ENCODE results near the gene TECPR1. TPM values are rescaled to one million over a fixed set of nuclear protein-coding genes. Genes with fewer than 3 reads are reported as not detected.

TECPR1 gene
- total RNA-seq, 1 experiment from 2014 or later = 13.9 TPM

GRCh38 chr7:98187138-98187502 is 64.9 kb downstream of the TECPR1 start:
- Mint-ChIP-seq H3K9me3 (no peaks in the 10 kb centered on the region; a peak in 2 of 5 replicates), H3K27ac (no peak overlapping the region), H3K4me1 (peaks cover 10 to 14% of the 10 kb centered on the region in 2 experiments), H3K36me3 (ENCODE audit: insufficient read depth in 1 of 3, low read depth in 3 of 3) (peaks cover 17 to 36% (median 26%) of the 10 kb centered on the region in 3 experiments; a peak in 6 of 7 replicates), H3K27me3 (ENCODE audit: low read depth) (no peaks in the 10 kb centered on the region), H3K4me3 (no peak overlapping the region)
- H4K20me1 ChIP-seq (ENCODE audit: control insufficient read depth, insufficient read depth, insufficient read length) = no peaks in the 10 kb centered on the region
- no peak overlapping the region for H2BK120ac ChIP-seq (ENCODE audit: low read depth, low read length, poor library complexity, severe bottlenecking)
- no peak for TF ChIP-seq CTCF (conservative IDR thresholded peaks at IDR 0.05)
- no peak overlapping the region for H2AK5ac ChIP-seq (ENCODE audit: insufficient read length, low read length)
- no peak overlapping the region for H3K23ac ChIP-seq (ENCODE audit: insufficient read length, low read depth, low read length)
- H4K8ac ChIP-seq (replicated peaks; ENCODE audit: insufficient read length, low read depth, low read length) = no peak overlapping the region
- peaks cover 2% of the 10 kb centered on the region; the same call in 1 of the 2 replicates for H3K4me1 ChIP-seq (ENCODE audit: insufficient read depth, low read length)
- no peak overlapping the region for H4K91ac ChIP-seq (ENCODE audit: insufficient read length, low read depth, low read length)
- H2BK12ac ChIP-seq (ENCODE audit: insufficient read length, low read depth, low read length) = no peak overlapping the region
- H2BK15ac ChIP-seq (ENCODE audit: low read depth, low read length) = no peak overlapping the region
- no peaks in the 10 kb centered on the region for H3K79me2 ChIP-seq (ENCODE audit: insufficient read depth, low read length)
- no peak overlapping the region for H3K14ac ChIP-seq (ENCODE audit: insufficient read depth, low read length)
- no peaks in the 10 kb centered on the region for H3K23me2 ChIP-seq (ENCODE audit: insufficient read length, low read depth, low read length, poor library complexity, severe bottlenecking)
- no peaks in the 10 kb centered on the region for H3K9me3 ChIP-seq (ENCODE audit: control insufficient read depth, low read depth, low read length)
- no peak overlapping the region for H2BK20ac ChIP-seq (ENCODE audit: low read depth, low read length, poor library complexity, severe bottlenecking)
- no peak overlapping the region for H3K4ac ChIP-seq (ENCODE audit: low read depth, low read length)
- no peaks in the 10 kb centered on the region for H3K27me3 ChIP-seq (ENCODE audit: insufficient read depth, low read length)
- H2AFZ ChIP-seq (ENCODE audit: low read length) = no peak overlapping the region
- no peak overlapping the region for H3K9ac ChIP-seq (ENCODE audit: extremely low read depth, insufficient read length, low read length)
- no peak overlapping the region for H2BK5ac ChIP-seq (ENCODE audit: insufficient read length, low read length)
- no peak overlapping the region for H4K5ac ChIP-seq (ENCODE audit: insufficient read length, low read depth, low read length)
- no peak overlapping the region for H3K18ac ChIP-seq (ENCODE audit: insufficient read length, low read depth, low read length)
- H3K56ac ChIP-seq (ENCODE audit: insufficient read length, low read depth, low read length) = no peak overlapping the region
- no peak for DNase-seq
- WGBS (ENCODE audit: extremely low coverage, insufficient read length, low lambda C conversion rate) = no CpG with 5 or more reads among the region's 1 CpG
- no peaks in the 10 kb centered on the region for H3K79me1 ChIP-seq (ENCODE audit: insufficient read depth, low read depth, low read length, poor library complexity, severe bottlenecking)
- H3T11ph ChIP-seq (ENCODE audit: low read length) = no peak overlapping the region
- H3K27ac ChIP-seq (ENCODE audit: insufficient read length, low read depth, low read length) = no peak overlapping the region
- no peak overlapping the region for H3K4me2 ChIP-seq (ENCODE audit: insufficient read depth, insufficient read length, low read length)
